HEK293 (cell line): ENCODE results near the gene MRPL21.

Experiments used
- CTCF ChIA-PET: fragments of 350-600 bp; formaldehyde crosslinking; extraction: SDS; loops from one replicate; lab custom pipeline; 2021; ENCODE audit warnings: antibody characterized with exemption; lab: Yijun Ruan, JAX
- POLR2A ChIA-PET: fragments of 300-600 bp; formaldehyde crosslinking; extraction: SDS; loops from one replicate; lab custom pipeline; 2020; ENCODE audit warnings: antibody characterized with exemption, inconsistent platforms; lab: Yijun Ruan, JAX
- H3K27ac ChIP-seq: fragments of 200-500 bp; sonication (Bioruptor generic); 2 replicates; pipeline ENCODE4 v1.5.1; 2014; ENCODE audit warnings: low read depth, low read length, control low read depth, inconsistent platforms; ENCODE audit errors: extremely low read depth
- H3K36me3 ChIP-seq, 2 experiments: fragments of 200-500 bp in 1 of 2; sonication (Bioruptor generic) in 1 of 2; 1 replicate in 1 of 2; 2 replicates in 1 of 2; pipeline ENCODE4 v1.5.1; 2014 to 2017; ENCODE audit warnings: inconsistent platforms in 2 of 2, low read length in 2 of 2; ENCODE audit not compliant: control insufficient read depth in 2 of 2, insufficient read depth in 1 of 2
- H3K4me1 ChIP-seq: fragments of 200-500 bp; sonication (Bioruptor generic); 2 replicates; pipeline ENCODE4 v1.5.1; 2014; ENCODE audit warnings: mild to moderate bottlenecking, low read length, inconsistent platforms; ENCODE audit not compliant: control insufficient read depth, insufficient read depth
- H3K4me3 ChIP-seq: 2 replicates; pipeline ENCODE4 v1.5.1; 2011; ENCODE audit warnings: low read depth, mild to moderate bottlenecking, control low read depth, low read length, moderate library complexity
- H3K9me3 ChIP-seq: fragments of 200-500 bp; sonication (Bioruptor generic); 2 replicates; pipeline ENCODE4 v1.5.1; 2014; ENCODE audit warnings: low read depth, low read length, inconsistent platforms; ENCODE audit not compliant: control insufficient read depth, insufficient read depth
- GLIS1 ChIP-seq: fragments of 450-650 bp; formaldehyde crosslinking; IDR thresholded peaks from 2 replicates; pipeline ENCODE4 v1.5.1; 2016; ENCODE audit warnings: missing biosample characterization, missing genetic modification characterization
- HOXD13 ChIP-seq: sonication (generic); formaldehyde crosslinking; IDR thresholded peaks from 2 replicates; pipeline ENCODE4 v1.8.0; 2022; ENCODE audit warnings: missing genetic modification reagents, borderline replicate concordance
- PATZ1 ChIP-seq: fragments of 450-650 bp; formaldehyde crosslinking; IDR thresholded peaks from 2 replicates; pipeline ENCODE4 v1.5.1; 2016; ENCODE audit warnings: missing biosample characterization, missing genetic modification characterization
- ZBTB17 ChIP-seq: fragments of 450-650 bp; formaldehyde crosslinking; IDR thresholded peaks from 2 replicates; pipeline ENCODE4 v1.5.1; 2016; ENCODE audit warnings: missing biosample characterization, missing genetic modification characterization
- ZBTB20 ChIP-seq: fragments of 450-650 bp; formaldehyde crosslinking; IDR thresholded peaks from 2 replicates; pipeline ENCODE4 v1.5.1; 2016; ENCODE audit warnings: missing biosample characterization, missing genetic modification characterization
- ZIC2 ChIP-seq: fragments of 450-650 bp; formaldehyde crosslinking; IDR thresholded peaks from 2 replicates; pipeline ENCODE4 v1.5.1; 2016; ENCODE audit warnings: missing biosample characterization, missing genetic modification characterization
- ZNF10 ChIP-seq: fragments of 450-650 bp; formaldehyde crosslinking; IDR thresholded peaks from 2 replicates; pipeline ENCODE4 v1.5.1; 2017; ENCODE audit warnings: missing biosample characterization, missing genetic modification characterization
- ZNF114 ChIP-seq: fragments of 450-650 bp; formaldehyde crosslinking; IDR thresholded peaks from 2 replicates; pipeline ENCODE4 v1.5.0; 2017; ENCODE audit warnings: missing biosample characterization, missing genetic modification characterization
- ZNF148 ChIP-seq: fragments of 450-650 bp; formaldehyde crosslinking; IDR thresholded peaks from 2 replicates; pipeline ENCODE4 v1.5.0; 2017; ENCODE audit warnings: missing biosample characterization, missing genetic modification characterization, borderline replicate concordance
- ZNF157 ChIP-seq: fragments of 450-650 bp; formaldehyde crosslinking; IDR thresholded peaks from 2 replicates; pipeline ENCODE4 v1.5.1; 2016; ENCODE audit warnings: missing biosample characterization, missing genetic modification characterization
- ZNF274 ChIP-seq, 2 experiments: fragments of 200-500 bp in 1 of 2; fragments of 450-650 bp in 1 of 2; sonication (Bioruptor generic) in 1 of 2; formaldehyde crosslinking in 1 of 2; IDR thresholded peaks; 2 replicates each; pipeline versions ENCODE4 v1.5.1 to v1.6.1; 2014 to 2016; ENCODE audit warnings: borderline replicate concordance in 1 of 2, inconsistent platforms in 1 of 2, low read length in 1 of 2, missing biosample characterization in 1 of 2, missing genetic modification characterization in 1 of 2
- ZNF335 ChIP-seq: fragments of 450-650 bp; formaldehyde crosslinking; conservative IDR thresholded peaks from 2 replicates; pipeline ENCODE4 v1.5.1; 2016; ENCODE audit warnings: missing biosample characterization, missing genetic modification characterization
- ZNF416 ChIP-seq: fragments of 450-650 bp; formaldehyde crosslinking; IDR thresholded peaks from 2 replicates; pipeline ENCODE4 v1.5.1; 2016; ENCODE audit warnings: missing biosample characterization, missing genetic modification characterization
- ZNF555 ChIP-seq: fragments of 450-650 bp; formaldehyde crosslinking; conservative IDR thresholded peaks from 2 replicates; pipeline ENCODE4 v1.5.1; 2017; ENCODE audit warnings: missing biosample characterization, mild to moderate bottlenecking, missing genetic modification characterization, inconsistent platforms
- ZNF624 ChIP-seq: fragments of 450-650 bp; formaldehyde crosslinking; IDR thresholded peaks from 2 replicates; pipeline ENCODE4 v1.5.1; 2017; ENCODE audit warnings: missing biosample characterization, missing genetic modification characterization
- ZSCAN4 ChIP-seq: fragments of 450-650 bp; formaldehyde crosslinking; IDR thresholded peaks from 2 replicates; pipeline ENCODE4 v1.5.1; 2017; ENCODE audit warnings: missing biosample characterization, missing genetic modification characterization

Gene MRPL21

GRCh38 chr11:68905421-68906360 is 2.1 kb upstream of the MRPL21 start:
- CTCF ChIA-PET, result interaction anchor here (1.1 kb wide), 1 partner anchor 43 kb away, joined by 3 read pairs; no protein-coding TSS in a partner anchor
- Histone ChIP-seq H3K4me1 (no peaks in the 10 kb centered on the region), H3K9me3 (no peaks in the 10 kb centered on the region), H3K27ac (no peak overlapping the region), H3K4me3 (no peak overlapping the region), H3K36me3 (peaks cover 8 to 38% of the 10 kb centered on the region in 2 experiments; a peak in 2 of 3 replicates)
- POLR2A ChIA-PET, result no interaction called here
- TF ChIP-seq ZNF10 (tag by site-specific recombination) (peak; percentile 89), ZNF157 (tag by site-specific recombination) (no peak), ZBTB17 (tag by site-specific recombination) (peak; percentile 70)

- H3K27ac ChIP-seq, result peak overlapping the region; percentile 40
- H3K4me1 ChIP-seq, result no peaks in the 10 kb centered on the region
- ChIA-PET POLR2A (interaction anchor here (1.0 to 1.1 kb wide), 2 partner anchors 9 to 144 kb away, joined by 3 to 7 read pairs; partner anchors contain the start of gene TPCN2), CTCF (interaction anchor here (0.6 to 1.1 kb wide), 2 partner anchors 45 to 209 kb away, joined by 3 to 4 read pairs; no protein-coding TSS in a partner anchor)
- peak overlapping the region; percentile 99 for H3K4me3 ChIP-seq
- H3K36me3 ChIP-seq, result peaks cover 0 to 39% of the 10 kb centered on the region in 2 experiments; a peak in 2 of 3 replicates
- TF ChIP-seq HOXD13 (CRISPR knock-in tag) (no peak), GLIS1 (peak; percentile 70; the same call in 1 of the 2 replicates), ZBTB20 (0 out of 2 replicates have a peak, but pooled peaks have one; percentile 61), ZIC2 (tag by site-specific recombination) (no peak), ZNF274 (IDR thresholded peaks at IDR 0.05; ENCODE audit: low read length) (no peak), ZNF274 (tag by site-specific recombination; IDR thresholded peaks at IDR 0.05; ENCODE audit: borderline replicate concordance) (no peak), ZNF335 (tag by site-specific recombination) (peak; percentile 83), ZNF416 (tag by site-specific recombination) (no peak), ZNF148 (tag by site-specific recombination) (no peak), PATZ1 (tag by site-specific recombination) (peak; percentile 8; the same call in 1 of the 2 replicates), ZSCAN4 (no peak), ZNF114 (tag by site-specific recombination) (no peak), ZNF624 (tag by site-specific recombination) (no peak), ZNF555 (tag by site-specific recombination) (no peak)
- H3K9me3 ChIP-seq, result no peaks in the 10 kb centered on the region
These were observed 716 bp upstream of the MRPL21 start for GRCh38 chr11:68904248-68904847.
